HG02981 (cell line): ENCODE results near the gene COPS9.

ENCODE experiments used
- ATAC-seq: cut with Tn5 transposase; IDR thresholded peaks from one replicate; pipeline ENCODE4 v1.9.1; 2021; ENCODE audit warnings: mild to moderate bottlenecking, moderate library complexity; ENCODE audit not compliant: unreplicated experiment

The COPS9 gene

GRCh38 chr2:240151477-240152031, 15.4 kb upstream of the COPS9 start:
- ATAC-seq = no peak

- ATAC-seq = peak; percentile 50
Observed at GRCh38 chr2:240149943-240150784, 14.1 kb upstream of the COPS9 start.

GRCh38 chr2:240147911-240148587, 11.9 kb upstream of the COPS9 start:
- ATAC-seq = no peak

GRCh38 chr2:240147382-240147781, 11.3 kb upstream of the COPS9 start:
- ATAC-seq = no peak

GRCh38 chr2:240146627-240147278, 10.6 kb upstream of the COPS9 start:
- ATAC-seq = no peak

- no peak for ATAC-seq
Observed at GRCh38 chr2:240146141-240146561, 10.0 kb upstream of the COPS9 start.

GRCh38 chr2:240145461-240145860, 9.4 kb upstream of the COPS9 start:
- ATAC-seq = no peak

- ATAC-seq = no peak
Observed at GRCh38 chr2:240144649-240145261, 8.7 kb upstream of the COPS9 start.

GRCh38 chr2:240143801-240144648, 7.9 kb upstream of the COPS9 start:
- peak; percentile 75 for ATAC-seq

- no peak for ATAC-seq
Observed at GRCh38 chr2:240143276-240143675, 7.2 kb upstream of the COPS9 start.

GRCh38 chr2:240142859-240143258, 6.8 kb upstream of the COPS9 start:
- ATAC-seq = no peak

GRCh38 chr2:240142256-240142775, 6.2 kb upstream of the COPS9 start:
- no peak for ATAC-seq

- ATAC-seq = no peak
Observed at GRCh38 chr2:240141736-240142135, 5.6 kb upstream of the COPS9 start.

GRCh38 chr2:240140920-240141319, 4.8 kb upstream of the COPS9 start:
- no peak for ATAC-seq

GRCh38 chr2:240140511-240140910, 4.4 kb upstream of the COPS9 start, which contains the start of gene OTOS:
OTOS (minus strand) TSS chr2:240140658; CDS start chr2:240140326, 332 bp downstream.
- no peak for ATAC-seq

- ATAC-seq = no peak
Observed at GRCh38 chr2:240139666-240140393, 3.7 kb upstream of the COPS9 start.

- ATAC-seq = no peak
Observed at GRCh38 chr2:240139011-240139441, 2.9 kb upstream of the COPS9 start.

- no peak for ATAC-seq
Observed at GRCh38 chr2:240138254-240138984, 2.3 kb upstream of the COPS9 start.
